ENCODE measurements around the gene FSD1L. TPM values are rescaled to one million over a fixed set of nuclear protein-coding genes. Genes with fewer than 3 reads are reported as not detected.

The FSD1L gene
- polyA plus RNA-seq, 1 of the 3 experiments (the other 2 are of a cell fraction) = 0.76 TPM

DNA sequence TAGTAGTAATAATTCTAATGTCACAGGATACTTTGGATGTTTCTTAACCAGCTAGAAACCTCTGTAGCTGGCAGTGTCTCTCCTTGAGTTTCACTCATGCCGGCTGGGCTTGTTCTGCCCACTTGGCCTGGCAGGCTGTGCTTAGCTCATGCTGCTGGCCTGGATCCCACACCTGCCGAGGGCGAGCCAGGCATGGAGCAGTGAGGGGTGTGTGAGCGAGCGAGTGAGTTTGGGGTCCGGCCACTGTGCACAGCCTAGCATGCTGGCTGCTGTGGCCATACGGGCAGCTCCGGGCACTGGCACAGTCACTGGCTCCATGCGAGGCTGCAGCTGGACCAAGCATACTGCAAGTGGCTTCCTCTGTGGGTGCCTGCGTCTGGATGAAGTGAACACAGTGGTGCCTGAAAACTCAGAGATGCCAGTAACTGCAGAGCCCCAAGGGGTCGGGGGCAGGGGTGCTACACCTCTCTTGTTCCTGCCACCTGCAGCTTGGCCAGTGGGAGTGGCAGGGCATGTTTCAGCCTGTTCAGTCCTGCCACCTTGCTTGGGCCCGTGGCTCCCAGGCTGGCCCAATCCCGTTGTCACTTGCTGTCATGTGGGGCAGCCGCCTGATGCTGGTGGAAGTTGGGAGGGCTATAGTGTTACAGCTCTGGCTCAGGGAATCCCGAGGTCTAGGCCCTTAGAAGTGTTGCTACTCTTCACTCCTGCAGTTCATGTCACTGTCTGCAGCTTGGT is 9.9 kb downstream of the FSD1L start (continued):
- TF ChIP-seq, protein P1, sequence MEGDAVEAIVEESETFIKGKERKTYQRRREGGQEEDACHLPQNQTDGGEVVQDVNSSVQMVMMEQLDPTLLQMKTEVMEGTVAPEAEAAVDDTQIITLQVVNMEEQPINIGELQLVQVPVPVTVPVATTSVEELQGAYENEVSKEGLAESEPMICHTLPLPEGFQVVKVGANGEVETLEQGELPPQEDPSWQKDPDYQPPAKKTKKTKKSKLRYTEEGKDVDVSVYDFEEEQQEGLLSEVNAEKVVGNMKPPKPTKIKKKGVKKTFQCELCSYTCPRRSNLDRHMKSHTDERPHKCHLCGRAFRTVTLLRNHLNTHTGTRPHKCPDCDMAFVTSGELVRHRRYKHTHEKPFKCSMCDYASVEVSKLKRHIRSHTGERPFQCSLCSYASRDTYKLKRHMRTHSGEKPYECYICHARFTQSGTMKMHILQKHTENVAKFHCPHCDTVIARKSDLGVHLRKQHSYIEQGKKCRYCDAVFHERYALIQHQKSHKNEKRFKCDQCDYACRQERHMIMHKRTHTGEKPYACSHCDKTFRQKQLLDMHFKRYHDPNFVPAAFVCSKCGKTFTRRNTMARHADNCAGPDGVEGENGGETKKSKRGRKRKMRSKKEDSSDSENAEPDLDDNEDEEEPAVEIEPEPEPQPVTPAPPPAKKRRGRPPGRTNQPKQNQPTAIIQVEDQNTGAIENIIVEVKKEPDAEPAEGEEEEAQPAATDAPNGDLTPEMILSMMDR (IDR thresholded peaks at IDR 0.05) = no peak
- TF ChIP-seq SMC3 (IDR thresholded peaks at IDR 0.05; ENCODE audit: low read depth, low read length) (no peak), CHD2 (IDR thresholded peaks at IDR 0.05; ENCODE audit: low read length, partially characterized antibody) (no peak), TAF1 (IDR thresholded peaks at IDR 0.05; ENCODE audit: borderline replicate concordance, low read depth, low read length) (no peak), FOSL2 (IDR thresholded peaks at IDR 0.05; ENCODE audit: borderline replicate concordance, low read depth) (no peak), RCOR1 (IDR thresholded peaks at IDR 0.05; ENCODE audit: low read length) (no peak), TCF12 (IDR thresholded peaks at IDR 0.05) (no peak)
- TF ChIP-seq, protein P2, sequence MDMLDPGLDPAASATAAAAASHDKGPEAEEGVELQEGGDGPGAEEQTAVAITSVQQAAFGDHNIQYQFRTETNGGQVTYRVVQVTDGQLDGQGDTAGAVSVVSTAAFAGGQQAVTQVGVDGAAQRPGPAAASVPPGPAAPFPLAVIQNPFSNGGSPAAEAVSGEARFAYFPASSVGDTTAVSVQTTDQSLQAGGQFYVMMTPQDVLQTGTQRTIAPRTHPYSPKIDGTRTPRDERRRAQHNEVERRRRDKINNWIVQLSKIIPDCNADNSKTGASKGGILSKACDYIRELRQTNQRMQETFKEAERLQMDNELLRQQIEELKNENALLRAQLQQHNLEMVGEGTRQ (IDR thresholded peaks at IDR 0.05; ENCODE audit: borderline replicate concordance, low read depth, low read length) = no peak

DNA sequence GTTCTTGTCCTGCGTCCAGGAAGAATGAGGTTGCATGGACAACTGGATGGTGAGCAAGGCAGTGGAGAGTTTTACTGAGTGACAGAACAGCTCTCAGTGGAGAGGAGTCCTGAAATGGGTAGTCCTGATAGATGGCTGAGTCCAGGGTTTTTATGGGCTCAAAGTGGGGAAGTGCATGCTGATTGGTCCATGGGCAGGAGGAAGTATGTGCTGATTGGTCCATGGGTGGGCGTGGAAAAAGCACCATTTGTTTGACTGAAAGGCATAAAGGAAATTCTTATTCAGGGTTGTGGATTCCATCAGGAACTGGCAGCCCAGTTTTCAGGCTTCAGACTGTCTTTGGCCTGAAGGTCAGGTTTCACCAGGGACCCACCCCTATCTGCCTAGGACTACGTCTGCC is 10.6 kb downstream of the FSD1L start:
- POLR2A ChIA-PET = no interaction called here
- DNase-seq = no peak
- Histone ChIP-seq H3K27ac (ENCODE audit: low read depth in 2 of 2, low read length in 1 of 2) (no peak overlapping the region), H2AFZ (ENCODE audit: low read depth) (no peak overlapping the region), H3K36me3 (replicated peaks in 1 of 2; ENCODE audit: control insufficient read depth in 1 of 2, insufficient read depth in 2 of 2, low read length in 1 of 2) (peaks cover 0 to 10% of the 10 kb centered on the region in 2 experiments), H3K9ac (no peak overlapping the region), H3K4me3 (ENCODE audit: low read depth in 2 of 2, low read length in 1 of 2) (no peak overlapping the region), H3K9me3 (no peaks in the 10 kb centered on the region), H3K4me2 (no peak overlapping the region), H3K79me2 (ENCODE audit: insufficient read depth) (peaks cover 98% of the 10 kb centered on the region), H4K20me1 (ENCODE audit: insufficient read depth) (peaks cover 49% of the 10 kb centered on the region), H3K9me2 (no peaks in the 10 kb centered on the region), H3K27me3 (ENCODE audit: insufficient read depth) (no peaks in the 10 kb centered on the region), H3F3A (replicated peaks; ENCODE audit: insufficient read depth) (peaks cover 3% of the 10 kb centered on the region), H3K4me1 (ENCODE audit: control insufficient read depth in 1 of 2, insufficient read depth in 2 of 2, low read depth in 1 of 2, low read length in 1 of 2) (peaks cover 5 to 9% of the 10 kb centered on the region in 2 experiments; a peak in 3 of 4 replicates)
- TF ChIP-seq, protein P3, sequence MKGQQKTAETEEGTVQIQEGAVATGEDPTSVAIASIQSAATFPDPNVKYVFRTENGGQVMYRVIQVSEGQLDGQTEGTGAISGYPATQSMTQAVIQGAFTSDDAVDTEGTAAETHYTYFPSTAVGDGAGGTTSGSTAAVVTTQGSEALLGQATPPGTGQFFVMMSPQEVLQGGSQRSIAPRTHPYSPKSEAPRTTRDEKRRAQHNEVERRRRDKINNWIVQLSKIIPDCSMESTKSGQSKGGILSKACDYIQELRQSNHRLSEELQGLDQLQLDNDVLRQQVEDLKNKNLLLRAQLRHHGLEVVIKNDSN (IDR thresholded peaks at IDR 0.05; ENCODE audit: borderline replicate concordance, low read depth) = no peak
- TF ChIP-seq GATA2 (CRISPR knock-in tag; IDR thresholded peaks at IDR 0.05) = no peak
- no peak for TF ChIP-seq GABPA (IDR thresholded peaks at IDR 0.05; ENCODE audit: low read depth)
- TF ChIP-seq, protein P4, sequence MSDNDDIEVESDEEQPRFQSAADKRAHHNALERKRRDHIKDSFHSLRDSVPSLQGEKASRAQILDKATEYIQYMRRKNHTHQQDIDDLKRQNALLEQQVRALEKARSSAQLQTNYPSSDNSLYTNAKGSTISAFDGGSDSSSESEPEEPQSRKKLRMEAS (IDR thresholded peaks at IDR 0.05; ENCODE audit: low read depth) = no peak
- TF ChIP-seq TCF12 (IDR thresholded peaks at IDR 0.05) = no peak
- no peak for TF ChIP-seq RAD21 (IDR thresholded peaks at IDR 0.05; ENCODE audit: low read length)
- TF ChIP-seq SIN3A (IDR thresholded peaks at IDR 0.05; ENCODE audit: borderline replicate concordance, low read depth, low read length) = no peak
- TF ChIP-seq NFIC (IDR thresholded peaks at IDR 0.05; ENCODE audit: borderline replicate concordance) = no peak
- TF ChIP-seq, protein P1 (IDR thresholded peaks at IDR 0.05) = no peak
- no peak for TF ChIP-seq RCOR1 (IDR thresholded peaks at IDR 0.05; ENCODE audit: low read length)
- TF ChIP-seq RXRA (IDR thresholded peaks at IDR 0.05; ENCODE audit: borderline replicate concordance, low read depth) = no peak
- TF ChIP-seq, protein P5, sequence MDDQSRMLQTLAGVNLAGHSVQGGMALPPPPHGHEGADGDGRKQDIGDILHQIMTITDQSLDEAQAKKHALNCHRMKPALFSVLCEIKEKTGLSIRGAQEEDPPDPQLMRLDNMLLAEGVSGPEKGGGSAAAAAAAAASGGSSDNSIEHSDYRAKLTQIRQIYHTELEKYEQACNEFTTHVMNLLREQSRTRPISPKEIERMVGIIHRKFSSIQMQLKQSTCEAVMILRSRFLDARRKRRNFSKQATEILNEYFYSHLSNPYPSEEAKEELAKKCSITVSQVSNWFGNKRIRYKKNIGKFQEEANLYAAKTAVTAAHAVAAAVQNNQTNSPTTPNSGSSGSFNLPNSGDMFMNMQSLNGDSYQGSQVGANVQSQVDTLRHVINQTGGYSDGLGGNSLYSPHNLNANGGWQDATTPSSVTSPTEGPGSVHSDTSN (IDR thresholded peaks at IDR 0.05) = no peak
- TF ChIP-seq YY1 (IDR thresholded peaks at IDR 0.05; ENCODE audit: low read depth) = no peak
- TF ChIP-seq EP300 (IDR thresholded peaks at IDR 0.05; ENCODE audit: borderline replicate concordance in 1 of 2, low read depth in 1 of 2, low read length in 1 of 2) = no peak
- CTCF ChIA-PET = no interaction called here
- WGBS (ENCODE audit: low lambda C conversion rate) = 87% methylated on average over 3 of the region's 3 CpGs

All from SK-N-SH (cell line).